OCI-M2 (cell line): ENCODE measurements around the gene SRCIN1.

Source experiments
- DNase-seq: peaks from one replicate; lab custom pipeline; 2025; ENCODE audit not compliant: unreplicated experiment; lab: John Stamatoyannopoulos, UW

SRCIN1 gene

DNA sequence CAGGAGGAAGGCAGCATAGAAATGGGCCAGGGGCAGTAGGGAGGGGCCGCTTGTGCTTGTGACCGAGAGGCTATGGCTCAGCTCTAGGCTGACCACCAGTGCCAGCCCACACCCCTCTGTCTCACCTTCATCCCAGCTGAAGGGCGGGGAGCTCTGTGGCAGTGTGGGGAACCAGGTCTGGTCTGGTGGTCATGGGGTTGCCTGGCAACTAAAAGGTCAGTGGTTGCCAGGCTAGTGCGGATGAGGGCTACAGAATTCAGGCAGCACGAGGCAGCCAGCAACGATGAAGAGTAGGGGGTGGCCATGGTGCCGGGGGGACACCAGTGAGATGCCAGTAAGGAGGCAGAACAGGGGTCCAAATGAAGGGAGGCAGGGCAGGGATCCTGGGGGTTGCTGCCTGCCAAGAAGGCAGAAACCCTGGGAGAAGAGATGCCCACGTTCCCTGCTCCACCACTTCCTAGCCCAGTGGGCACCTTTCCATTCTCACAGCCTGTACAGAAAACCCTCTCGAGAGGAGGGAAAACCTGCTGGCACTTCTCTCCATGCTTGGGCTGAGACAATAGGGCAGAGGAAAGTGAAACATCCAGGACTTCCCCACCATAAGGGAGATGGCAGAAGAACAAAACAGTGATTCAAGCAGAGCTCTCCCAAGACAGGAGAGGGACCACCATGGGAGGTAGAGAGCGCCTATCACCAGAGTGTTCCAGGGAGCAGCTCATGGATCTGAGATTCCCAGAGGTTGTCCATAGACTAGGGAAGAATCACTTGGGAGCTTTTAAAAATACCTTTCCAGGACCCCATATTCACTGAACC is 39.7 kb downstream of the SRCIN1 start:
- no peak for DNase-seq

- no peak for DNase-seq
These were observed 40.9 kb downstream of the SRCIN1 start for GRCh38 chr17:38564869-38565268.

GRCh38 chr17:38564254-38564837 is 41.4 kb downstream of the SRCIN1 start:
- DNase-seq: no peak

DNA sequence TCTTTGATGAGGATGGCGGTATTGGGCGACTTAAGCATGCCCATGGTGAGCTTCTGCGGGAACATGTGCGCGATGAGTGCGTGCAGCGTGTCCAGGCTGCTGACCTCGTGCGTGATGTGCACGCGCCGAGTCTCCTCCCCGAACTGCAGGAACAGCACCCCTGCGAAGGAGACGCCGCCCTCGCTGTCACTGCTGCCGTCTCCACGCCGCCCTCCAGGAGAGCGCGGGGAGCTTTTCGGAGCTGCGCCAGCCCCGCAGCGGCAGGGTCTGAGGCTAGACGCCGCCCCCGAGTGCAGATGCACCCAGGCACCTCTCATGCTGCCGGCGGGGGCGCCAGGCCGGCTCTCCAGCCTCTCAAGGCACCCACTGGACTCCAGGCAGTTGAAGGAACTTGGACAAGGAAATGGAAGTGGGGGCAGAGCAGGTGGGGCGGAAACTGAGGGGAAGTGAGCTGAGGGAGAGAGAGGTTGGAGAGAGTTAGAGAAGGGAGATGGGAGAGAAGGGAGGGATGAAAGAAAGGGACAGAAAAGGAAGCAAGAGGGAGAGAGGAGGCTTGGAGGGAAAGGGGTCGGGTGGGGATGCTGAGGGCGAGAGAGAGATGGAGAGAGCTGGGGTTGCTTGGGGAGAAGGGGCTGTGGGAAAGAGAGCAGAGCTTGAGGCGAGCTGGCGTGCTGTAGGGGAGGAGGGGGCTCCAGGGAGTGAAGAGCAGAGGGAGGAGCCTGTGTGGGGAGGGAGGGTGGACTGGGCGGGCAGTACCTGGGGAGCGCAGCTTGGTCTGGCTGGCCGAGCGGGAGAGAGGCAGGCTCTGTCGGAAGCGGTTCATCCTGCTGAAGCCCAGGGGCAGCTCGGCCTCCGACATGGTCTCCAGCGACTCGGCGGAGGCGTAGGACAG is 42.1 kb downstream of the SRCIN1 start:
- no peak for DNase-seq

GRCh38 chr17:38562903-38563302 is 42.8 kb downstream of the SRCIN1 start:
- no peak for DNase-seq

GRCh38 chr17:38562215-38562569 is 43.6 kb downstream of the SRCIN1 start:
- no peak for DNase-seq

DNA sequence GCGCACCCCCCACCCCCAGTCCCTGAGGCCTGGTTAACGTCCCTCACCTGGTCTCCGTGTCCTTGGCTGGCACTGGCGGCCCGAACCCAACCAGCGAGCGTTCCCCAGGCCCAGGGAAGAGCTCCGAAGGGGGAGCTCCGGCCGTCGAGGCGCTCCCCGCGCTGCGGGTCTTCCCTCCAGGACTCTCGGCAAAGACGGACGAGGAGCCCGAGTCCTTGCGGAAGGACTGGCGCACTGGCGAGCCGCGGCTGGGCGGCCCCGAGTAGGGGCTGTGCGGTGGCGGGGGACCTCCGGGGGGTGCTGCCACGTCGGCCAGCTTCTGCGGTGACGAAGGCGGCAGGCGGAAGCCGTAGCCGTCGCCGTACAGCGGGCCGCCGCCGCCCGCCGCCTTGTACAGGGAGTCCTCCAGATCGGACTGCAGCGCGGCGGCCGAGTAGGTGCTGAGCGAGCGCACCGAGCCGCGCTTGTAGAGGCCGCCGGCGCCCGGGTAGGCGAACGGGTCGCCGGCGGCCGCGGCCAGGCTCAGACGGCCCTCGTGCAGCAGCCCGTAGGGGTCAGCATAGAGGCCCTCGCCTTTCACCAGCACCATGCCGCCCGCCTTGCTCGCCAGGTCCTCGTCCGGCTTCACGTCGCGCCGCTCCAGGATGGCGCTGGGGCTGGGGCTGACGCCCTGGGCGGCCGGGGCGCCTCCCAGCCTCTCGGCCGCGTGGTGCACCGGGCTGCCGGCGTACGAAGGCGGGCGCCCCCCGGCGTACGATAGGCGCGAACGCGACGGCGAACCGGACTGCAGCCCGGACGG is 44.1 kb downstream of the SRCIN1 start:
- DNase-seq: no peak

GRCh38 chr17:38560503-38561318 is 45.0 kb downstream of the SRCIN1 start:
- no peak for DNase-seq

- no peak for DNase-seq
These were observed 45.9 kb downstream of the SRCIN1 start for GRCh38 chr17:38559880-38560230.

- no peak for DNase-seq
These were observed 46.5 kb downstream of the SRCIN1 start for GRCh38 chr17:38559051-38559879.

DNA sequence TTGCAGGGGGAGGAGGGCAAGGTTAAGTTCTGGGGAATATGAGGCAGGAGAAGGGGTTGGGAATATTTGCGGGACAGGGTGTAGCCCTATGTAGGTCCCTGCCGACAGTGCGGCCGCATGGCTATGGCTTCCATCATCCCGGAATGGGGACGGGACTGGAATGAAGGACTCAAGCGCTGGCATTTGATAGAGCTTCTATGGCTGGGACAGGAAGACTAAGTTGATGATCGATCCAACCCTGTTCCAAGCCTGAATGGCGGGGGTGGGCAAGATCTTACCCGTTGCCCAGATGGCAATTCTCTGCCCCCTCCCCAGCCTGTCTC is 47.1 kb downstream of the SRCIN1 start:
- no peak for DNase-seq

GRCh38 chr17:38557836-38558727 is 47.7 kb downstream of the SRCIN1 start:
- DNase-seq: peak; percentile 37

DNA sequence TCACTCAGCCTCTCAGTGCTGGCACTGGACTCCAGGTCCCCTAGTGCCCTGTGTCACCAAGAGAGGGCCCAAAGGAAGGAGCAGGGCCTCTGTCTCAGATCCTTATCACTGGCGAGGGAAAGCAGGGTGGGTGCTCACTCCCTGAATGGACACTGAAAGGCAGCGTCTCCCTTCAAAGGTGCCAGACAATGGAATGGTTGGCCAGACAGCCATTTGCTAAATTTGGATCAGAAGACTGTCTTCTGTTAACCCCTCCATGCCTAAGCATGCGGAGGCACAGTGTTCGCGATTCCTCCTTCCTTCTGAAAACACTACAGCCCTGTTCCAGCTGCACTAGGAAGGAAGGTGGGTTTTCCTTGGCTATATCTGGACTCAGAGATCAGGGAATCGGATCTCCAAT is 48.4 kb downstream of the SRCIN1 start:
- DNase-seq: no peak

DNA sequence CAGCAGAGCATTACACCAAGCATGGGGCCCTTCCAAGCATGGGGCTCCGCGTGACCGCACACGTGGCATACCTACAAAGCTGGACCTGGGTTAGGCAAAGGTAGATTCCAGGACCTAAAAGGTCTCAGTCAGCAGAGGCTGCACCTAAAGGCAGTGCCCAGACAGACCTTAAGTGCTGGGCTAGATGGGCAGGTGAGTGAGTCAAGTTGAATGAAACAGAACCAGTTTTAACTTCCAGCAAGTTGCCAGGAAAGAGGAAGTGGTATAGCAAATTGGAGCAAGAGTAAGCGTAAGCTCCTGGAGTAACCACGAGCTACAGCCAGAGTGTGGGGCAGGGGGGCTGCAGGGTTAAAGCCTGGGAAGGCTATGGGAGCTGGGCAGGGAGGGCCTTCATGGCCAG is 49.5 kb downstream of the SRCIN1 start:
- DNase-seq: no peak

DNA sequence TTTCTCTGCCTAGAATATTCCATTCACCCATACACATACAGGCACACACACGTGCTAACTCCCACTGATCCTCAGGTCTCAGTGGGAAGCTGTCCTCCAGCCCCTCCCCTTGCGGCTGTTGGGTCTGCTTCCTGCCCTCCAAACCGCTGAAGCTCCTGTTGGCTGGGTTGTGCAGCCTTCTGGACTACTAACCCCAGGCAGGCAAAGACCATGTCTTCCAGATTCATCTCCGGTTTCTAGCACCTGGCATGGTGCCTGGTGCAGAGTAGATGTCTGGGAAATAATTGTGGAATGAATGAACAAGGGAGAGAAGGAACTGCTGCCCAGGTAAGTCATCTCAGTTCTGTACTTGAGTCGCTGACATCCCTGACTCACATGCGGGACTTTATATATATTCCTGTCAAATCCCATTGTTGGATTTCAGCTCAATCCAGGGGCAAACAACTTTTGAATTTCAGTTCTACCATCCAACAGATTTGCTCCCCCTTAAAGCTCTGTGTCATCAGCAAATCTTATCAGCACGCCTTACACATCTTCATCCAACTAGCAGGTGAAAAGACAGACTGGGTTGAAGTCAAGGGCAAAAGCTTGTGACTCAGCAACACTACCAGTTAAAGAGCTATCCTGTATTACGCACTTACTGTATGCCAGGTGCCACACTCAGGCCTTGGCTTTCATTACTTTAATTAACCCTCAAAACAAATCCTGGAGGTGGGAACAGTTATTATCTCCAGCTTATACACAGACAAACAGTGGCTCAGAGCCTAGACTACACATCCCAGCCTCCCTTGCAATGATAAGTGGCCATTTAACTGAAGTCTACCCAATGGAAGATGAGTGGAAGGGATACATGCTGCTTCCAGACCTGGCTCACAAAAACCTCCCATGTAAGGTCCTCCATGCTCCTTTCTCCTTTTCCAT is 51.1 kb downstream of the SRCIN1 start:
- DNase-seq: no peak

DNA sequence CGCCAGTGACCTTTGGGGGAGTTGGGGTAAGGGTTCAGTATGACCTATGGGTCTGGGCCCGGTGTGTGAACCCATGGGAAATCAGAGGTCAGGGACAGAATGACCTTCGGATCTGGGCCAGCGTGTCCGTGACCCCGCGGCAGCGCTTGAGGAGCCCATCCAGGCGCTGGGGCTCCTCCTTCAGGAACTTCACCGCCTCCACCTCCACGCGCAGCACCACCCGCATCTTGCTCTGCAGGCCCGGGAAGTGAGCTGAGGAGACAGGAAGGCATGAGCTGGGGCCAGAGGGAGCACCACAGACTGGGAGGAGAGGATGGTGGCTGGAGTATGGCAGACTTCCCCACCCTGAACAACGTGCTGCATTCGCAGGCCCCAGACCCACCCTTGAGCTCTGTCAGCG is 53.4 kb downstream of the SRCIN1 start:
- DNase-seq: no peak

DNA sequence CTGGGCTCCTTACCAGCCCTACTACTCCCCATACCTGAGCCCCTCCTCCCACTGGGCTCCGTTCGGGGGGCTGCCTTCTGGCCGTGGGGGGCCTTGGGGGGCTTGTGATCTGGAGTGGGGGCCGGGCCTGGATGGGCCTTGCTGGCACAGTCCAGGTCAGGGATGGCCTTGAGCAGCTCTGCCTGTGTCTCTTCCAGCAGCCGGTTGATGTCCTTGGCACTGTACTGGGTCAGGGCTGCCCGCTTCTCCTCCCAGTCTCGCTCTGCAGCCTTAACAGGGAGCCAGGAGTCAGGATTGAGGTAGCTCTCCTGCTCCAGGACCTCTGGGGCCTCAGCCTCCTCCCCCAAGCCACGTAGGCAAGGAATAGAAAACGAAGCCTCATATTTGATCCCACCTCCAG is 54.6 kb downstream of the SRCIN1 start:
- DNase-seq: no peak

DNA sequence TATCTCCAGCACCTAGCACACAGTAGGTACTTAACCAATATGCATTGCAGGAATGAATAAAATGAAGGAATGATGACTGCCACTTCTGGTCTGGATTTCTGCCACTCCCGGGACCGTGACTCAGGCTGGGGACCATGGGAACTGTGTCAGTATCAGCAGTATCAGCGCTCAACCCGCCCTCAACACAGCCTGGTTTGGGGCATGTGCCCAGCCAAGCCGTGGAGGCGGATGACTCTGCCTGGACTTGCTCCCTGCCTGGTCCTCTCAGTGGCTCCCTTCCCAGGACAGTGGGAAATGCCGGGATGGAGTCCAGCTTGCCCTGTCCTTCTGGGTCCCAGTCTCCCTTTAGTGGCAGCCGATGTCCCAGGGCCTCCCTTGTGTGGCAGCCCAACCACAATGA is 55.1 kb downstream of the SRCIN1 start:
- DNase-seq: no peak
